DMS53 treated with DMSO at 0.1 percent for 48 hours (cell line): ENCODE measurements around the gene RNF224.

Source experiments
- DNase-seq: peaks from one replicate; lab custom pipeline; 2025; ENCODE audit not compliant: unreplicated experiment; lab: John Stamatoyannopoulos, UW

RNF224 gene

GRCh38 chr9:137191691-137192447 lies 35.4 kb upstream of the RNF224 start:
- no peak for DNase-seq

DNA sequence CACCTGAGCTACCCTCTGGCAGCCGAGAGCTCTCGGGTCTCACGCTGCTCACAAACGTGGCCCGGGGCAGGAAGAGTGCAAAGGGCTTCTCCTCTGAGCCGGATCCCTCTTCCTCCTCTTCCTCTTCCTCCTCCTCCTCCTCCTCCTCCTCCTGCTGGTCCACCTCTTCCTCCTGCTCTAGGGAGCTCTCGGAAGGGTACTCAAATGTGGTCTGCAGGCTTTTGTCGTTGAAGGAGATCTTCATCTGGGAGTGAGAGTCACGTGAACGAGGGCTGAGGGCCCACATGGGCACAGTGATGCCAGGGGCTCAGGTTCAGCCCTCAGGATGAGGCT lies 34.9 kb upstream of the RNF224 start:
- DNase-seq: no peak

GRCh38 chr9:137192859-137193258 lies 34.4 kb upstream of the RNF224 start:
- DNase-seq: no peak

DNA sequence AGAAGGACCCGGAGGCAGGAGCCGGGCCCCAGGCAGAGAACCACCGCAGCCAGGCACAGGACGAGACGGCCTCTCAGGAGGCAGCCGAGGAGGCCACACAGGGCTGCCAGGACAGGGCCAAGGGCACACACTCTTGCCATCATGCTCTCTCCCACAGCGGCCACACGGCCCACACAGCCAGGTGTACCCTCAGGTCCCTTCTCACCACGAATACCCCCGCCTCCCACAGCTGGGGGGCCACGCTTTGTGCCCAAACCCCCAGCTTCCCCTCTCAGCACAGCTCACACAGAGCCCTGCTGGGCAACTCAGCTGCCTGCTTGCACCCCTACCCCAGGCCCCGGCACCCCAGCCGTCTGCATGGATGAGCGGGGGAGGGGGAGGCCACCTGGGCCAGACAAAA lies 33.5 kb upstream of the RNF224 start:
- DNase-seq: no peak

DNA sequence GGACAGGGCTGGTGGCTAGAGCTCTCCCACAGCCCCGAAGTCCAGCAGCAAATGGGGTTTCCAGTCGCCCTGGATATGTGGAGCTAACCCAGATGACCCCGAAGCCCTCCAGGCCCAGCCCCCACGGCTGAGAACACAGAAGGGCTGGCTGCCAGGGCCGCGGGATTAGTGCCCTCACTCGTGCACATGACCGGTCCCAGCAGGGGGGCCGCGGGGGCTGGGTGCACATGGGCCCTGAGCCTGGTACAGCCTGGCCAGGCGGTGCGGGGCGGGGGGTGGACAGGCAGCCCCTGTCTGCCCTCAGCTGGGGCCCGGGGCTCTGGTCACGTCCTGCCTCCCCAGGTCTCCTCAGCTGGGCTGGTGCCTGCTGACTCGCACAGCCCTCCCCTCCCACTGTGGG lies 32.9 kb upstream of the RNF224 start:
- DNase-seq: no peak

- peak; percentile 59 for DNase-seq
Observed at GRCh38 chr9:137194909-137195308, 32.4 kb upstream of the RNF224 start.

GRCh38 chr9:137195525-137196220 lies 31.6 kb upstream of the RNF224 start:
- peak; percentile 98 for DNase-seq

- peak; percentile 50 for DNase-seq
Observed at GRCh38 chr9:137198051-137198901, 29.0 kb upstream of the RNF224 start.

- no peak for DNase-seq
Observed at GRCh38 chr9:137198902-137199283, 28.4 kb upstream of the RNF224 start.

DNA sequence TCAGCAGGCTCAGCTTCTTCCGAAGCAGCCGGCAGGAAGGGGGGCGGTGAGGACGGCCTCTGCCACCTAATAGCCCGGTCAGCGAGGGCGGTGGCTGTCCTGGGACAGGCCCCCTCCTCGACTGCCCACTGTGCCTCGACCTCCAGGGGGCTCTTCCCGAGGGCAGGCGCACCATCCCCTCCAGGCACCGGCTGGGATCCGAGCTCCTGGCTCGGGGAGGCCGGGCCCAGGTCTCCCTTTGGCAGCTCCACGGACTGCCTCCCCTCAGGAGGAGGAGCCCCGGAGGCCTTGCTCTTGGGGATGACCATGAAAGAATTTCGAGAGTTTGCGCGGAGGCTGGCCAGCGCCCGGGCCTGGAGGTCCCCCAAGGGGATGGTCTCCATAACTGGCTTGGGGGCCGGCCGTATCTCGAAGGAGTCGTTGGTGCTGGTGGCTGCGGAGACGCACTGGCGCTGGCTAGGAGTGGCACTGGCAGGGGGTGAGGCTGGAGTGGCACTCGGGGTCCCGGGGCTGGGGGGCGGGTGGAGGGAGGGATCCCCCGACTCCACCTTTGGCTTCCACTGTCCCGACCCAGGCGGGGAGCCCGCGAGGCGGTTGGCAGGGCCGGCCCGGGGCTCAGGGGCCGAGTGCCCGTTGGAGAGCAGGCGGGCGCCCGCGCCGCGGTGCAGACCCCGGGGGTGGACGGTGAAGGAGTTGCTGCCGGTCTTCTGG lies 27.7 kb upstream of the RNF224 start:
- no peak for DNase-seq

DNA sequence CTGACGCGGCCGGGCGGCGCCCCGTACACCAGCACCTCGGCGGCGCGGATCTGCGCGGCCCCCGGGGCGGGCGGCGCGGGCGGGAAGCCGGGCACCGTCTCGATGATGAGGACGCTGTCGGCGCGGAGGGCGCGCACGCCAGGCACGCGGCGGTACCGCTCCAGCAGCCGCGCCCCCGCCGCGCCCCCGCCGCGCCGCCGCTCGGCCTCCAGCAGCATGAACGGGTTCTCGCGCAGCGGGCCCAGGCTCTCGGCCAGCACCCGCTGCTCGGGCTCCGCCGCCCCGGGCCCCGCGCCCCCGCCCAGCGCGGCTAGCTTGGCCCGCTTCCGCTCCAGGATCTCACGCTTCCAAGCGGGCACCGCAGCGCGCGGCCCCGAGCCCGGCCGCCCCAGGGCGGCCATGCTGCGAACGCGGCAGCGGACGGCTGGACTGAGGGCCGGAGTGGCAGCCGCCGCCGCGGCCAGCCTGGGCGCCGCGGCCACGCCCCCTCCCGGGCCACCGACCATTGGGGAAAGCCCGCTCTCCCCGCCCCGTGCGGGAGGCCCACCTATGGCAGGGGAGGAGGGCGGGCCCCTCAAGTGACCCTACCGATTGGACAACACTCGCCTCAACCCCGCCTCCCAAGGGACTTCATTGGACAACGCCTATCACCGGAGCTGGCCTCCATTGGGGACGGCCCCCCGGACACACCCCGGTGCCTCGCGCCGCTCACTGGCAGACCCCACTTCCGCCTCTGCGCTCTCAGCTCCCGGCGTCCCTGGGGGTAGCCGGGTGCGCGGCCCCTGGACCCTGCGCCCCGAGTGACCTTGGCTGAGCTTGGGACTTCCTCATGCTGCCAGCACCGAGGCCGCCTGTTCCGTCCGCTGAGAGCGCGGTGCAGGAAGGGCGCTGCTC lies 26.7 kb upstream of the RNF224 start, which contains the start of gene TPRN:
Gene TPRN, minus strand, starts transcription at position 431 of the 894 bp plus-strand sequence. Its CDS starts 30 bp downstream, at position 401.
- DNase-seq: peak; percentile 98

DNA sequence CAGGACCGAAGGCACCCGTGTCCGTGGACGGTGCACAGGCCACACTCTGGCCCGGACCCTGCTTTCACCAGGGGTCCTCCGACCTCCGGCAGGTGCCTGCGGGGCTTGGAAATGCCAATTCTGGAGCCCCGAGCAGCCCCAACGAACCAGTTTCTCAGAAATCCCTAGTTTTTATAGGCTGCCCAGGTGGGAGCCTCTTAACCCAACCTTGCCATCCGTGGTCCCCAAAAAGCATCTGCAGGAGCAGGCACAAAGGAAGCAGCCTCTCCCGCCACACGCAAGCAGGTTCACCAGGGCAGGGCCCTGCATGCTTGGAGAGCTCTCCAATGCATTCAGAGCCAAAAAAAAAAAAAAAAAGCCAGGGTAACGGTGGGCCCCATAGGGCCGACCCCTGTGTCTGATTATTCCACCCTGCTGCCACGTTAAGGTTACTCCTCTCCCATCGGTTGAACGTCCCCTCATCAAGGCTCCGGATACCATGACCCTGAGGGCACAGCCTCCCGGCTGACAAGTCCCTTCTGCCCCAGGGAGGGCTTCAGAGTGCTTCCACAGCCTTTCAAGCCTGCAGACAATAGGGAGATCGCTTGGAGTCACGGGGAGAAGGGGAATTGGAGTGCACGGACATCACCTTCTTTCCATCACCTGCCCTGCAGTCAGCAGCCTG lies 26.0 kb upstream of the RNF224 start:
- no peak for DNase-seq

DNA sequence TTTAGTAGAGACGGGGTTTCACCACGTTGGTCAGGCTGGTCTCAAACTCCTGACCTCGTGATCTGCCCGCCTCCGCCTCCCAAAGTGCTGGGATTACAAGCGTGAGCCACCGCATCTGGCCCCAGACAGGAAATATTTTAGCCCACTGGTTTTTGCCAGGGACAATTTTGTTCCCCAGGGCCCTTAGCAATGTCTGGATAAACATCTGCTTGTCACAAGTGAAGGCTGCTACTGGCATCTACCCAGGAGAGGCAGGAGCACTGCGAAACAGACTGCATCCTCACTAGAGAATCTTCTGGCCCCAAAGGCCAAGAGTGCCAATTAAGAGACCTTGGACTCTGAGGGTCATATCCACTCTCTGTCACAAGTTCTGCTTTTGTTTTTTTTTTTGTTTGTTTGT lies 24.3 kb upstream of the RNF224 start:
- no peak for DNase-seq

GRCh38 chr9:137204731-137205125 lies 22.6 kb upstream of the RNF224 start:
- DNase-seq: no peak

DNA sequence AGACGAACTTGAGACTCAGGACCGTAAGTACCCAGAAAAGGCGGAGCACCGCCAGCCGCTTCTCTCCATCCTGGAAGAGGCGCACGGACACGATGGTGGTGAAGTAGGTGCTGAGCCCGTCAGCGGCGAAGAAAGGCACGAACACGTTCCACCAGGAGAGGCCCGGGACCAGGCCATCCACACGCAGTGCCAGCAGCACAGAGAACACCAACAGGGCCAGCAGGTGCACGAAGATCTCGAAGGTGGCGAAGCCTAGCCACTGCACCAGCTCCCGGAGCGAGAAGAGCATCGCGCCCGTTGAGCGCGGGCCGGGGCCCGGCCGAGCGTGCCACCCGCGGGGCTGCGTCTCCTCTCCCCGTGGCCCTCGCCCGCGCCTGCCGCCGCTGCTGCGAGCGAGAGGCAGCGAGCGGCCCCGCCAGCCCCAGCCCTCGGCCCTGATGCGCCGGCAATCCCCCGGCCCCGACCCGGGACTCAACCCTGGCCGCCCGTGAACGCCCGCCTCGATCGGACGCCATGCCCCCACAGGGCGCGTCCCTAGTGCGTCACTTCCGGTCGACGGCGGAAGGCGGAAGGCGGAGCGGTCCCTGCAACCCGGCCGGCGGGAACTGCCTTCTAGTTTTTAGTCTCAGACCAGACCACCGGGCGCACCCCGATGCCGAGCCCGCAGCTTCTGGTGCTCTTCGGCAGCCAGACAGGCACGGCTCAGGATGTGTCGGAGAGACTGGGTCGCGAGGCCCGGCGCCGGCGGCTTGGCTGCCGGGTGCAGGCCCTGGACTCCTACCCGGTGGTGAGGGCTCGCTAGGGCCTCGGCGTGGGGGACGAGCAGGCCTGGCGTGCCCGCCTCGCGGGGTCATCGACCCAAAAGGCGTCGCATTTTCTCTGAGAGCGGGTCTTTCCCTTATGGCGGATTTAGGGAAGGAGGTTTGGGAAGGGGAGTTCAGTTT lies 21.9 kb upstream of the RNF224 start, which contains the start of the genes NDOR1 and TMEM203:
Gene NDOR1, plus strand, starts transcription at position 575 of the 944 bp plus-strand sequence. Its CDS starts 78 bp downstream, at position 653.
Gene TMEM203, minus strand, starts transcription at position 523 of the 944 bp plus-strand sequence. Its CDS starts 234 bp downstream, at position 289.
- peak; percentile 61 for DNase-seq

GRCh38 chr9:137206602-137207001 lies 20.7 kb upstream of the RNF224 start:
- DNase-seq: no peak

- no peak for DNase-seq
Observed at GRCh38 chr9:137211532-137211931, 15.8 kb upstream of the RNF224 start.

DNA sequence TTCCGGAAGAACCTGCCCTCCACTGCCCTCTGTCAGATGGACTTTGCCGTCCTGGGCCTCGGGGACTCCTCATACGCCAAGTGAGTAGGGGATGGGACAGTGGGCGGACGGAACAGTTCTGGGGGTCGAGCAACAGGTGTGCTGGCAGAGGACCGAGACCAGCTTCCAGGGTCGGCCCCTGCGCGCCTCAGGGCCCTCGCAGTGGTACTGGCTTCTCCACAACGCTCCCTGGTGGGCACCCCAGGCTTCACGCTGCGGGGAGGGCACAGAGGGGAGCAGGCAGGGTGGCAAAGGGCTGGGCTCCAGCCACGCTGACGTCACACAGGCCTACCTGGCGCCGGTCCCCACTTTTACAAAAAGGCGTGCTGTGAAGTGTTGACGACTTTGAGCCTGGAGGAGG lies 14.8 kb upstream of the RNF224 start:
- DNase-seq: no peak
